Lower leg skin (tissue), 4 donors: ENCODE results near the gene PITX3. TPM values are rescaled to one million over a fixed set of nuclear protein-coding genes. Genes with fewer than 3 reads are reported as not detected.

ENCODE experiments used
- DNase-seq, 2 donors: peaks; one replicate each; pipeline ENCODE4 v3.0.0-alpha.2; 2019; ENCODE audit warnings: low spot score in 2 of 2
- H3K4me3 ChIP-seq: fragments of 200-600 bp; sonication (generic); 2 replicates; pipeline ENCODE4 v1.5.1; 2017; ENCODE audit warnings: mild to moderate bottlenecking, low read depth; ENCODE audit not compliant: poor library complexity, severe bottlenecking
- POLR2A ChIP-seq, 2 donors: fragments of 450-650 bp; IDR thresholded peaks; one replicate each; pipeline ENCODE4 v1.6.1; 2016 to 2017; ENCODE audit warnings: antibody characterized with exemption in 2 of 2, mild to moderate bottlenecking in 1 of 2, moderate library complexity in 1 of 2
- WGBS, 2 donors: methylation state at CpG; one replicate each; pipeline ENCODE4 v1.1.5; 2018; 5-methylcytosine and 5-hydroxymethylcytosine counted together
- intact Hi-C: fragments of 100-400 bp; cut with DNase I; formaldehyde crosslinking; loops from one replicate; pipeline ENCODE4 v1.15.0; 2023; ENCODE audit warnings: low total_unique reads
- total RNA-seq, 4 donors: library from RNA; depleted of rRNA; stranded (reverse); fragments of >200 nt; gene quantifications; one replicate each; pipeline ENCODE4 v1.1.0, GENCODE V29; 2016
- TF ChIP-seq, protein P1 (sequence below), 3 donors: fragments of 450-650 bp; IDR thresholded peaks; one replicate each; pipeline ENCODE4 v1.5.1; 2016; ENCODE audit warnings: antibody characterized with exemption in 3 of 3, mild to moderate bottlenecking in 3 of 3, moderate library complexity in 2 of 3

Gene PITX3
- total RNA-seq, 4 donors from 2014 or later, result not detected

DNA sequence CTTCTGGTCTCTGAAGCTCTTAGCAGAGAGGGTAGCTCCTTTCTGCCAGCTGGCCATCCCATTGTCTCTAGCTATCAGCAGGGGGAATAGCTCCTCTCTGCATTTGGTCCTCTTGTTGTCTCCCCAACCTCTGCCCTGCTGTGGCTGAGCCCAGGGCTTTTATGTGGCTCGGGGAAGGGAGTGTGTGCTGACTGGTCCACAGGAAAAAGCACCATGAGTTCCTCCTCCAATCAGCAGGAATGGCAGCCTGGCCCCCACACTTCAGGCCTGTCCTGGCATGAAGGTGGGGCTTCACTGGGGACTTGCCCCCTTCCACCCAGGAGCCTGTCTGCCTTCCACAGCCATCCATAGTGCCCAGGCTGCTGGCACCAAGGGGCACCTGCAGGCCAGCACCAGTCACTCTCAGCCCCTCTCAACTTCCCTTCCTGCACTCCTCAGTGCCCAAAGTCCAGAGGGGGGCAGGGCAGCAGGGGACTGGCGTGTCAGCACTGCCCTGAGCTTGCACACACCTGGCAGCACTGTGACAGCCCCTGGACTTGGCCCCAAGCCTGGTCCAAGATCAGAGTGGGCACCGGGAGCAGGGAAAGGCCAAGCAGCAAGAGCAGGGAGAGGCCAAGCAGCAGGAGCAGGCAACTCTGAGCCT lies 52.9 kb downstream of the PITX3 start:
- no peak overlapping the region for H3K4me3 ChIP-seq
- WGBS, 2 donors, result 83 to 89% methylated on average over 2 of the region's 3 CpGs
- no peak for DNase-seq
- TF ChIP-seq, protein P1, sequence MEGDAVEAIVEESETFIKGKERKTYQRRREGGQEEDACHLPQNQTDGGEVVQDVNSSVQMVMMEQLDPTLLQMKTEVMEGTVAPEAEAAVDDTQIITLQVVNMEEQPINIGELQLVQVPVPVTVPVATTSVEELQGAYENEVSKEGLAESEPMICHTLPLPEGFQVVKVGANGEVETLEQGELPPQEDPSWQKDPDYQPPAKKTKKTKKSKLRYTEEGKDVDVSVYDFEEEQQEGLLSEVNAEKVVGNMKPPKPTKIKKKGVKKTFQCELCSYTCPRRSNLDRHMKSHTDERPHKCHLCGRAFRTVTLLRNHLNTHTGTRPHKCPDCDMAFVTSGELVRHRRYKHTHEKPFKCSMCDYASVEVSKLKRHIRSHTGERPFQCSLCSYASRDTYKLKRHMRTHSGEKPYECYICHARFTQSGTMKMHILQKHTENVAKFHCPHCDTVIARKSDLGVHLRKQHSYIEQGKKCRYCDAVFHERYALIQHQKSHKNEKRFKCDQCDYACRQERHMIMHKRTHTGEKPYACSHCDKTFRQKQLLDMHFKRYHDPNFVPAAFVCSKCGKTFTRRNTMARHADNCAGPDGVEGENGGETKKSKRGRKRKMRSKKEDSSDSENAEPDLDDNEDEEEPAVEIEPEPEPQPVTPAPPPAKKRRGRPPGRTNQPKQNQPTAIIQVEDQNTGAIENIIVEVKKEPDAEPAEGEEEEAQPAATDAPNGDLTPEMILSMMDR (IDR thresholded peaks at IDR 0.05), result no peak
- TF ChIP-seq POLR2A (IDR thresholded peaks at IDR 0.05), result no peak
- intact Hi-C loops, result no loop called here

DNA sequence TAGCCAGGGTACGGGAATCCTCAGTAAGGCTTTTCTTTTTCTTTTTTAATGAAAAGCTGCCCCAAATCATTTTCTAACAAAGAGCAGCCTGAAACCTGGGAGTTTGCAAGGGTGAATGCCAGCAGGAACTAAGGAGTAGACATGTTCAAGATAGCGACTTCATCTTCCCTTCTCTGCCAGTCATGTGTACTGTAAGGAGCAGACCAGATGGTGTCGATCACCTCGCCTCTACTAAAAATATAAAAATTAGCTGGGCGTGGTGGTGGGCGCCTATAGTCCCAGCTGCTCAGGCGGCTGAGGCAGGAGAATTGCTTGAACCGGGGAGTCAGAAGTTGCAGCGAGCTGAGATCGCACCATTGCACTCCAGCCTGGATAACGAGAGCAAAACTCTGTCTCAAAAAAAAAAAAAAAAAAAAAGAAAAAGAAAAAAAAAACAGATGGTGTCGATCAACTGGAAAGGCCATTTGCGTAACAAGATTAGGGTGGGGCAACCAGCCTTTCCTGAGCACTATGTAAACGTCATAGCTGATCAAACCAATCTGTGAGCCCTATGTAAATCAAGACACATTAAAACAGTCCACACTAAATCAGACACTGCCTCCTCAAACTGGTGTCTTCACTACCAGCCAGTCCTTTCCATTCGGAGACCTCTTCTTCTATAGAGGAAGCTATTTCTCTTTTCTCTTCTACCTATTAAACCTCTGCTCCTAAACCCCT lies 55.3 kb downstream of the PITX3 start:
- intact Hi-C loops, result no loop called here
- WGBS, 2 donors, result 61% methylated on average over 15 of the region's 15 CpGs
- DNase-seq, result peak in 1 of 2 donors; percentile 15
- TF ChIP-seq, protein P1 (IDR thresholded peaks at IDR 0.05), result no peak
- TF ChIP-seq POLR2A (IDR thresholded peaks at IDR 0.05), result no peak
- H3K4me3 ChIP-seq, result no peak overlapping the region

DNA sequence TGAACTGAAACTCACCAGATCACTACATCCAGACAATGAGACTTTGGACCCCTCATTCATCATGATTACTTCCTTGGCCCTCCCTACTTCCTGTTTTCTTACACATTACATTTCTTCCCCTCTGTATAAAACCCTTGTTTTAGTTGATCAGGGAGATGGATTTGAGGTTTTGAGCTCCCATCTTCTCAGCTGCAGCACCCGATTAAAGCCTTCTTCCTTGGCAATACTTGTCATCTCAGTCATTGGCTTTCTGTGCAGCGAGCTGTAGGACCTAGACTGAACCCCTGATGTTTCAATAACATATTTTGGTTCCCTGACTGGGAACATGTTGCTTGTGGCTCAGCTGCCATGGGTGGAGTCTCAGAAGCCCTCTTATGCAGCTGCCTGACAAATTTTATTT lies 56.0 kb downstream of the PITX3 start:
- no peak overlapping the region for H3K4me3 ChIP-seq
- intact Hi-C loops, result no loop called here
- DNase-seq, result peak in 1 of 2 donors; percentile 31
- WGBS, 2 donors, result 73 to 84% methylated on average over 2 of the region's 2 CpGs
- no peak for TF ChIP-seq POLR2A (IDR thresholded peaks at IDR 0.05)

DNA sequence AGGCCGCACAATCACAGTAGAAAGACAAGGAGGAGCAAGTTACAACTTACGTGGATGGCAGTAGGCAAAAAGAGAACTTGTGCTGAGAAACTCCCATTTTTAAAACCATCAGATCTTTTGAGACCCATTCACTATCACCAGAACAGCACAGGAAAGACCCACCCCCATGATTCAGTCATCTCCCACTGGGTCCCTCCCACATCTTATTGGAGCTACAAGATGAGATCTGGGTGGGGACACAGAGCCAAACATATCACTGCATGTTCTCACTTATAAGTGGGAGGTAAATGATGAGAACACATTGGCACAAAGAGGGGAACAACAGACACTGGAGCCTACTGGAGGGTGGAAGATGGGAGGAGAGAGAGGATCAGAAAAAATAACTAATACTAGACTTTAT lies 56.7 kb downstream of the PITX3 start:
- DNase-seq, result no peak
- intact Hi-C loops, result no loop called here
- 89 to 90% methylated on average over 2 of the region's 2 CpGs for WGBS, 2 donors
- no peak overlapping the region for H3K4me3 ChIP-seq
- no peak for TF ChIP-seq POLR2A (IDR thresholded peaks at IDR 0.05)
- TF ChIP-seq, protein P1 (IDR thresholded peaks at IDR 0.05), result no peak

Other genes with a start within 250 kb of the PITX3 start
- 10 to 100 TPM; 15.2 to 57.4 (median 16.9) TPM for gene ARMH3, start 185.3 kb downstream of the PITX3 start, total RNA-seq
- 10 to 100 TPM; 31.2 to 39.2 (median 35.4) TPM for gene HPS6, start 176.2 kb downstream of the PITX3 start, total RNA-seq
- gene LDB1, start 121.1 kb downstream of the PITX3 start, total RNA-seq, result 100 to 1,000 TPM in 2 of 4 donors, 10 to 100 TPM in 2; 80.3 to 109 (median 102) TPM
- gene PPRC1, start 108.5 kb downstream of the PITX3 start, total RNA-seq, result 10 to 100 TPM; 23.5 to 48.1 (median 24.3) TPM
- 10 to 100 TPM; 25.7 to 41.9 (median 39.1) TPM for gene NOLC1, start 89.1 kb downstream of the PITX3 start, total RNA-seq
- 100 to 1,000 TPM in 1 of 4 donors, 10 to 100 TPM in 1, 1 to 10 TPM in 2; 2.5 to 106 (median 29.8) TPM for gene ELOVL3, start 15.2 kb downstream of the PITX3 start, total RNA-seq
- 10 to 100 TPM; 30.1 to 42.6 (median 39.1) TPM for gene GBF1, start 4.0 kb upstream of the PITX3 start, total RNA-seq
- gene NFKB2, start 154.2 kb upstream of the PITX3 start, total RNA-seq, result 10 to 100 TPM; 19.4 to 36.1 (median 20.1) TPM
- gene PSD, start 177.3 kb upstream of the PITX3 start, total RNA-seq, result 1 to 10 TPM in 3 of 4 donors, under 1 TPM in 1; 0.56 to 4.5 (median 2.1) TPM
- 10 to 100 TPM; 18.2 to 25.3 (median 19.1) TPM for gene FBXL15, start 179.3 kb upstream of the PITX3 start, total RNA-seq
- gene CUEDC2, start 191.1 kb upstream of the PITX3 start, total RNA-seq, result 10 to 100 TPM; 30.3 to 51.2 (median 32.7) TPM
- 10 to 100 TPM in 3 of 4 donors, 1 to 10 TPM in 1; 7.6 to 17.3 (median 11.5) TPM for gene C10orf95, start 210.0 kb upstream of the PITX3 start, total RNA-seq